SU-DHL-6 (cell line): ENCODE results near the gene DEDD2.

Source experiments
- EZH2phosphoT487 ChIP-seq: fragments of 200-600 bp; sonication (generic), shearing (Covaris generic); conservative IDR thresholded peaks from 2 replicates; pipeline ENCODE4 v1.6.1; 2018; ENCODE audit warnings: mild to moderate bottlenecking, antibody characterized with exemption, low read length, moderate library complexity, mixed read lengths
- TF ChIP-seq, protein P1 (sequence below): fragments of 200-600 bp; sonication (generic); IDR thresholded peaks from one replicate; pipeline ENCODE4 v1.5.1; 2017; ENCODE audit warnings: antibody characterized with exemption, mild to moderate bottlenecking, low read length, moderate library complexity; ENCODE audit not compliant: insufficient read depth, poor library complexity, severe bottlenecking

DNA sequence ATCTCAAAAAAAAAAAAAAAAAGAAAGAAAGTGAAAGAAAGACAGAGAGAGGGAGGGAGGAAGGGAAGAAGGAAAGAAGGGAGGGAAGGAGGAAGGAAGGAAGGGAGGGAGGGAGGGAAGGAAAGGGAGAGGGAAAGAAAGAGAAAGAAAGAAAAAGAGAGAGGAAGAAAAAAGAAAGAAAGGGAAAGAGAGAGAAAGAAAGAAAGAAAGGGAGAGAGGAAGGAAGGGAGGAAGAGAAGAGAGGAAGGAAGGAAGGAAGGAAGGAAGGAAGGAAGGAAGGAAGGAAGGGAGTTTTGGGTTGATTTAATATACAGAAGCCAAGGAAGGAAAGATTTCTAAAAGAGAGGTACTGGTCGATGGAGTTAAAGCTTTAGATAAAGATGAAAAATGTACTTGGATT is 28.8 kb downstream of the DEDD2 start:
- TF ChIP-seq, protein P1, sequence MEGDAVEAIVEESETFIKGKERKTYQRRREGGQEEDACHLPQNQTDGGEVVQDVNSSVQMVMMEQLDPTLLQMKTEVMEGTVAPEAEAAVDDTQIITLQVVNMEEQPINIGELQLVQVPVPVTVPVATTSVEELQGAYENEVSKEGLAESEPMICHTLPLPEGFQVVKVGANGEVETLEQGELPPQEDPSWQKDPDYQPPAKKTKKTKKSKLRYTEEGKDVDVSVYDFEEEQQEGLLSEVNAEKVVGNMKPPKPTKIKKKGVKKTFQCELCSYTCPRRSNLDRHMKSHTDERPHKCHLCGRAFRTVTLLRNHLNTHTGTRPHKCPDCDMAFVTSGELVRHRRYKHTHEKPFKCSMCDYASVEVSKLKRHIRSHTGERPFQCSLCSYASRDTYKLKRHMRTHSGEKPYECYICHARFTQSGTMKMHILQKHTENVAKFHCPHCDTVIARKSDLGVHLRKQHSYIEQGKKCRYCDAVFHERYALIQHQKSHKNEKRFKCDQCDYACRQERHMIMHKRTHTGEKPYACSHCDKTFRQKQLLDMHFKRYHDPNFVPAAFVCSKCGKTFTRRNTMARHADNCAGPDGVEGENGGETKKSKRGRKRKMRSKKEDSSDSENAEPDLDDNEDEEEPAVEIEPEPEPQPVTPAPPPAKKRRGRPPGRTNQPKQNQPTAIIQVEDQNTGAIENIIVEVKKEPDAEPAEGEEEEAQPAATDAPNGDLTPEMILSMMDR: no peak
- no peak for TF ChIP-seq EZH2phosphoT487
